GM18517 (cell line): ENCODE data around the gene EHBP1.

Source experiments
- ATAC-seq: cut with Tn5 transposase; IDR thresholded peaks from one replicate; pipeline ENCODE4 v1.9.1; 2021; ENCODE audit warnings: mild to moderate bottlenecking, moderate library complexity; ENCODE audit not compliant: unreplicated experiment

EHBP1 gene

GRCh38 chr2:63047321-63048279 lies 342.1 kb downstream of the EHBP1 start:
- ATAC-seq = no peak

GRCh38 chr2:63048367-63049171 lies 343.1 kb downstream of the EHBP1 start:
- no peak for ATAC-seq

GRCh38 chr2:63049211-63049969 lies 343.9 kb downstream of the EHBP1 start:
- ATAC-seq = no peak

GRCh38 chr2:63049970-63050333 lies 344.4 kb downstream of the EHBP1 start:
- ATAC-seq = no peak

GRCh38 chr2:63050334-63051041 lies 345.0 kb downstream of the EHBP1 start, which contains the start of gene OTX1:
TSS of gene OTX1 (plus strand) at chr2:63050830. CDS start at chr2:63052991, 2,161 bp downstream.
- ATAC-seq = peak; percentile 65

GRCh38 chr2:63051042-63051794 lies 345.7 kb downstream of the EHBP1 start:
- ATAC-seq = no peak

- no peak for ATAC-seq
Observed at GRCh38 chr2:63051795-63052333, 346.4 kb downstream of the EHBP1 start.

GRCh38 chr2:63052411-63053080 lies 347.0 kb downstream of the EHBP1 start:
- no peak for ATAC-seq

- ATAC-seq = no peak
Observed at GRCh38 chr2:63053081-63053888, 347.8 kb downstream of the EHBP1 start.

GRCh38 chr2:63053889-63054602 lies 348.5 kb downstream of the EHBP1 start:
- ATAC-seq = no peak

- ATAC-seq = no peak
Observed at GRCh38 chr2:63054841-63055225, 349.3 kb downstream of the EHBP1 start.

GRCh38 chr2:63055226-63056106 lies 350.0 kb downstream of the EHBP1 start:
- ATAC-seq = no peak

- ATAC-seq = no peak
Observed at GRCh38 chr2:63056107-63057050, 350.9 kb downstream of the EHBP1 start.

GRCh38 chr2:63057249-63058143 lies 352.0 kb downstream of the EHBP1 start:
- ATAC-seq = no peak
